PC-3 (cell line): ENCODE measurements around the gene NMUR1. TPM values are rescaled to one million over a fixed set of nuclear protein-coding genes. Genes with fewer than 3 reads are reported as not detected.

Experiments used
- ATAC-seq: fragments of 200-7000 bp; cut with Tn5 transposase; 2 replicates; pipeline ENCODE4 v1.9.1; 2020; ENCODE audit warnings: mild to moderate bottlenecking, moderate library complexity
- BruUV-seq: library from RNA; stranded (reverse); fragments of 400-500 nt; replicated peaks from 2 replicates; lab custom pipeline; 2021; lab: Mats Ljungman, UMichigan
- CTCF ChIA-PET: fragments of 300-600 bp; sonication (Branson Sonifier 250); formaldehyde crosslinking; loops from one replicate; lab custom pipeline; 2022; ENCODE audit warnings: antibody characterized with exemption; lab: Charles Lee
- POLR2A ChIA-PET: fragments of 300-600 bp; sonication (Branson Sonifier 250); formaldehyde crosslinking; loops from one replicate; lab custom pipeline; 2022; ENCODE audit warnings: antibody characterized with exemption; ENCODE audit not compliant: unreplicated experiment; lab: Charles Lee
- DNase-seq: peaks from one replicate; pipeline ENCODE4 v3.0.0-alpha.2; 2015
- H2AFZ ChIP-seq: fragments of 300-600 bp; sonication (generic); 2 replicates; pipeline ENCODE4 v1.6.0; 2016; ENCODE audit warnings: antibody characterized with exemption, low read length
- H3F3A ChIP-seq: fragments of 300-600 bp; sonication (generic); one replicate; pipeline ENCODE4 v1.6.0; 2017; ENCODE audit warnings: antibody characterized with exemption, low read length, control low read depth, mild to moderate bottlenecking; ENCODE audit not compliant: unreplicated experiment
- H3K27ac ChIP-seq: fragments of 300-600 bp; sonication (generic); 2 replicates; pipeline ENCODE4 v1.5.1; 2016; ENCODE audit warnings: mild to moderate bottlenecking, low read length
- H3K27me3 ChIP-seq: fragments of 300-600 bp; sonication (generic); 2 replicates; pipeline ENCODE4 v1.6.1; 2016; ENCODE audit warnings: low read length, mixed read lengths
- H3K36me3 ChIP-seq: fragments of 300-600 bp; sonication (generic); 2 replicates; pipeline ENCODE4 v1.6.1; 2016; ENCODE audit warnings: low read depth, mixed run types, low read length, mixed read lengths
- H3K4me1 ChIP-seq: fragments of 300-600 bp; sonication (generic); 2 replicates; pipeline ENCODE4 v1.5.1; 2016; ENCODE audit warnings: low read length; ENCODE audit not compliant: insufficient read depth
- H3K4me2 ChIP-seq: fragments of 300-600 bp; sonication (generic); 2 replicates; pipeline ENCODE4 v1.6.0; 2016; ENCODE audit warnings: low read length
- H3K4me3 ChIP-seq: fragments of 300-600 bp; sonication (generic); 2 replicates; pipeline ENCODE4 v1.5.1; 2016; ENCODE audit warnings: mild to moderate bottlenecking, low read length, mixed read lengths
- H3K79me2 ChIP-seq: fragments of 300-600 bp; sonication (generic); 2 replicates; pipeline ENCODE4 v1.6.1; 2017; ENCODE audit warnings: low read length, mixed read lengths
- H3K9ac ChIP-seq: fragments of 300-600 bp; sonication (generic); 2 replicates; pipeline ENCODE4 v1.6.0; 2016; ENCODE audit warnings: mild to moderate bottlenecking, low read length
- H3K9me2 ChIP-seq: fragments of 300-600 bp; sonication (generic); replicated peaks from 2 replicates; pipeline ENCODE4 v1.6.1; 2016; ENCODE audit warnings: mixed run types, low read length, mixed read lengths
- H3K9me3 ChIP-seq: fragments of 300-600 bp; sonication (generic); 2 replicates; pipeline ENCODE4 v1.6.1; 2016; ENCODE audit warnings: low read length, mixed read lengths
- H4K20me1 ChIP-seq: fragments of 300-600 bp; sonication (generic); 2 replicates; pipeline ENCODE4 v1.6.1; 2016; ENCODE audit warnings: low read length, mixed read lengths
- CTCF ChIP-seq: fragments of 300-600 bp; sonication (generic); conservative IDR thresholded peaks from 2 replicates; pipeline ENCODE4 v1.5.1; 2017; ENCODE audit warnings: antibody characterized with exemption, low read depth, mild to moderate bottlenecking, low read length
- EZH2 ChIP-seq: fragments of 300-600 bp; sonication (generic); IDR thresholded peaks from one replicate; pipeline ENCODE4 v1.6.1; 2017; ENCODE audit warnings: antibody characterized with exemption, mild to moderate bottlenecking, low read length; ENCODE audit not compliant: unreplicated experiment
- EZH2phosphoT487 ChIP-seq: fragments of 300-600 bp; sonication (generic); IDR thresholded peaks from 2 replicates; pipeline ENCODE4 v1.6.1; 2018; ENCODE audit warnings: mild to moderate bottlenecking, antibody characterized with exemption, low read length, borderline replicate concordance
- intact Hi-C: fragments of 100-400 bp; cut with micrococcal nuclease; formaldehyde crosslinking; loops from 2 replicates; pipeline ENCODE4 v1.9.0; 2023
- total RNA-seq: library from RNA; depleted of rRNA; stranded (reverse); fragments of >200 nt; gene quantifications from 2 replicates; pipeline ENCODE4 v1.2.3, GENCODE V29; 2014

The NMUR1 gene
- total RNA-seq, 1 experiment from 2014 or later: not detected

- CTCF ChIA-PET: no interaction called here
- BruUV-seq: no TSS peak
Measured at GRCh38 chr2:231522418-231523180, 7.6 kb downstream of the NMUR1 start.

DNA sequence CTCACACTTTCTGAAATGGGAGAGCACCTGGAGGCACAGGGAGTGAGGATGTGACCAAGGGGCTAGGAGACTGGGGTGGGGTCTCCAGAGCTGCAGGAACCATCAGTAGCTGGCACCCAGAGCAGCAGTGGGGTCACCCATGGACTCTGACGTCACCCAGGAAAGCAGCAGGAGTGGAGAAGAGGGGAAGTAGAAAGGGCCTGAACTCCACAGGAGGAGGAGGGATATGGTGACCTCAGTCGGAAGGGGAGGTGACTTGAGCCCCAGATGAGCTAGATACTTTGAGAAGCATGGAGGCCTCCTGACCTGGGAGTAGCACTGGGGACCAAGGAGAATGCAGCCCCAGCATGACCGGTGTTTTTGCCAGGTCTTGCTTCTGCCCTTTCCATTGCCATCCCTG, 8.8 kb downstream of the NMUR1 start:
- Histone ChIP-seq H3K4me3 (no peak overlapping the region), H3K27me3 (no peaks in the 10 kb centered on the region), H3K36me3 (no peaks in the 10 kb centered on the region; the same call in 1 of the 2 replicates), H3K9me3 (no peaks in the 10 kb centered on the region), H3K9me2 (no peaks in the 10 kb centered on the region), H3K27ac (no peak overlapping the region), H3K4me1 (no peaks in the 10 kb centered on the region), H3F3A (no peaks in the 10 kb centered on the region), H2AFZ (no peak overlapping the region), H3K9ac (no peak overlapping the region), H3K79me2 (no peaks in the 10 kb centered on the region), H4K20me1 (no peaks in the 10 kb centered on the region), H3K4me2 (no peak overlapping the region)
- TF ChIP-seq EZH2 (no peak), CTCF (no peak), EZH2phosphoT487 (no peak)
- ChIA-PET POLR2A (no interaction called here), CTCF (no interaction called here)
- ATAC-seq: no peak
- intact Hi-C loops: no loop called here
- no TSS peak for BruUV-seq
- no peak for DNase-seq

More at GRCh38 chr2:231522418-231523180, 7.6 kb downstream of the NMUR1 start:
- Histone ChIP-seq H3K9me3 (no peaks in the 10 kb centered on the region), H3K4me1 (no peaks in the 10 kb centered on the region), H2AFZ (no peak overlapping the region), H3K4me2 (no peak overlapping the region), H3K27ac (no peak overlapping the region), H3K9me2 (no peaks in the 10 kb centered on the region), H3K4me3 (no peak overlapping the region), H3K79me2 (no peaks in the 10 kb centered on the region), H3K36me3 (no peaks in the 10 kb centered on the region; the same call in 1 of the 2 replicates), H3K27me3 (no peaks in the 10 kb centered on the region), H3K9ac (no peak overlapping the region), H3F3A (no peaks in the 10 kb centered on the region), H4K20me1 (no peaks in the 10 kb centered on the region)
- ATAC-seq (no peak), DNase-seq (no peak)
- POLR2A ChIA-PET: no interaction called here
- no peak for TF ChIP-seq CTCF
- no peak for TF ChIP-seq EZH2phosphoT487
- TF ChIP-seq EZH2: no peak
- intact Hi-C loops: no loop called here

GRCh38 chr2:231519975-231520555, 10.2 kb downstream of the NMUR1 start:
- Histone ChIP-seq H3K27ac (no peak overlapping the region), H3K4me2 (no peak overlapping the region), H4K20me1 (no peaks in the 10 kb centered on the region), H3F3A (no peaks in the 10 kb centered on the region), H3K4me1 (peaks cover under 1% of the 10 kb centered on the region), H3K9me2 (no peaks in the 10 kb centered on the region), H3K4me3 (no peak overlapping the region), H3K9me3 (no peaks in the 10 kb centered on the region), H3K79me2 (no peaks in the 10 kb centered on the region), H3K36me3 (no peaks in the 10 kb centered on the region; the same call in 1 of the 2 replicates), H2AFZ (no peak overlapping the region), H3K27me3 (no peaks in the 10 kb centered on the region), H3K9ac (no peak overlapping the region)
- intact Hi-C loops: loop anchor here (5.0 kb wide), 1 partner anchor 82 kb away; no protein-coding TSS in a partner anchor
- POLR2A ChIA-PET: no interaction called here
- no TSS peak for BruUV-seq
- no peak for DNase-seq
- no peak for ATAC-seq
- TF ChIP-seq CTCF: no peak
- TF ChIP-seq EZH2phosphoT487: no peak
- no peak for TF ChIP-seq EZH2
- CTCF ChIA-PET: no interaction called here
